ENCODE results near the gene GRIK3.
A peak's percentile ranks its signal among the peaks of the same experiment; 100 is the strongest.

GRIK3 gene

DNA sequence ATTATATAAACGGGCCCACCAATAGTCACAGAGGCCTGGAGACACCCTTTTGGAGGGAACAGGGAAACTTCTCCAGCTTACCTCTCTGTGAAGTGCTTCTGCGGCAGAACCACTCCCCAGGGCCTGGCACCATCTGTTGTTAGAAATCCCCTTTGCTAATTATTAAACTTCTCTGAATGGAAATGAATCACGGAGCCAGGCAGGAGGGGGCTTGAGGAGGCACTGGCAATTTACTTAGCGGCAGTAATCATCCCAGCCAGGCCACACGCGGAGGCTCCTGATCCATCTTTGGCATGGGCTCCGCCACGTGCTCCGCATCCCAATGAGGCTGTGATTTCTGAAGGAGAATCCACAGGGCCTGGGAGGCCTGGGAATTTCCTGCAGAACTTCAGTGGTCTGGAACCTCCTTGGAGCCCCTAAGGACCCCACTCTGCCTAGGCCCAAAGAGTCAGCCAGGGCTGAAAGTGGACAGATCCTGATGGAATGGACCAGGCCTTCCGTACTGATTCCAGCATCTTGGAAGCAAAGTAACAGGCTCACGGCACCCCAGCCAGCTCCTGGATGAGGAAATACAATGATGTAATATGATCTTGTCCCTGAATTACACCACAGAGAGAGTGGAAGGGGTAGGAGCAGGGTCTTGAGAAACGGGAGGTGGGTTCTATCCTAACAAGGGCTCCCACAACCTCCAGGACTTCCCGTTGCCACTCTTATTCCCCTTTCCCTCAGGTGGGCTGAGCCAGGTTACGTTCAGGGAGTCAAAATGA, 62.3 kb downstream of the GRIK3 start:
- TF ChIP-seq, protein P1, sequence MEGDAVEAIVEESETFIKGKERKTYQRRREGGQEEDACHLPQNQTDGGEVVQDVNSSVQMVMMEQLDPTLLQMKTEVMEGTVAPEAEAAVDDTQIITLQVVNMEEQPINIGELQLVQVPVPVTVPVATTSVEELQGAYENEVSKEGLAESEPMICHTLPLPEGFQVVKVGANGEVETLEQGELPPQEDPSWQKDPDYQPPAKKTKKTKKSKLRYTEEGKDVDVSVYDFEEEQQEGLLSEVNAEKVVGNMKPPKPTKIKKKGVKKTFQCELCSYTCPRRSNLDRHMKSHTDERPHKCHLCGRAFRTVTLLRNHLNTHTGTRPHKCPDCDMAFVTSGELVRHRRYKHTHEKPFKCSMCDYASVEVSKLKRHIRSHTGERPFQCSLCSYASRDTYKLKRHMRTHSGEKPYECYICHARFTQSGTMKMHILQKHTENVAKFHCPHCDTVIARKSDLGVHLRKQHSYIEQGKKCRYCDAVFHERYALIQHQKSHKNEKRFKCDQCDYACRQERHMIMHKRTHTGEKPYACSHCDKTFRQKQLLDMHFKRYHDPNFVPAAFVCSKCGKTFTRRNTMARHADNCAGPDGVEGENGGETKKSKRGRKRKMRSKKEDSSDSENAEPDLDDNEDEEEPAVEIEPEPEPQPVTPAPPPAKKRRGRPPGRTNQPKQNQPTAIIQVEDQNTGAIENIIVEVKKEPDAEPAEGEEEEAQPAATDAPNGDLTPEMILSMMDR (conservative IDR thresholded peaks at IDR 0.05; ENCODE audit: low read depth, low read length): no peak
- DNase-seq (ENCODE audit: low read depth): no peak
- no peak overlapping the region for H3K4me3 ChIP-seq (ENCODE audit: low read depth, low read length)

DNA sequence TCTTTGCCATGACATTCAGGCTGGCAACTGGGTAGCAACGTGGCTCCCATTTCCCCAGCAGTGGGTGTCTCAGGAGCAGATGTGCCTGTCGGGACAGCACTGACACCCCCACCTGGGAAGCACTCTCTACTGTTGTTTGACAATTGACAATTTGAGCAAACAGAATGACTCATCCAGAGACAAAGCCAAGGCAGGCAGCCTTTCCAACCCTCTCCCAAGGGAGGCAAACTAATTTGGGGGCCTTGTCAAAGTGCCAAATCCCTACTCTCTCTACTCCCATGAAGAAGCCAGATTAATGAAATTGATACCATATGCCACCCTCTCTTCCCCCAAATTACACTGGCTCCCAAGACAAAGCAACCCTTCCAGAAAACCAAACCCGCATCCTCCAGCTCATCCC, 65.6 kb downstream of the GRIK3 start:
- TF ChIP-seq, protein P1 (conservative IDR thresholded peaks at IDR 0.05; ENCODE audit: low read depth, low read length): no peak
- DNase-seq (ENCODE audit: low read depth): no peak
- H3K4me3 ChIP-seq (ENCODE audit: low read depth, low read length): no peak overlapping the region

DNA sequence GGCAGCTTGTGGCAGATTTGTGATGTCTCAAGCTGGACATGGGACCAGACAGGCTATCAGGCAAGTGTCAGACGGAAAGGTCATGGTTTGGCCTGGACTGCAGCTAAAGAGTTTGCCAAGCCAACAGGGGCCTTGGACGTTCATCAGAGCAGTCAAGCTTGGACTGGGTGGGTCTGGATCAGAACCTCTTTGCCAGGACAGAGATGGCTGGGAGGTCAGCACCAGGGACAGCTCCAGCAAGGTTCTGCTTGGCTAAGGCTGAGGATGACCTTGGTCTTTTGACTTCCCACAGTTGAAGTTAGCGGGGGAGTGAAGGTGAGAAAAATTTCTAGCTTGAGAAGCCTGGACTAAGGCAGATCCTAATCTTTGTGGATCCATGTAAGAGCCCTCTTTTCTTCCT, 68.1 kb downstream of the GRIK3 start:
- no peak overlapping the region for H3K4me3 ChIP-seq (ENCODE audit: low read depth, low read length)
- peak; percentile 4 for DNase-seq (ENCODE audit: low read depth)
- TF ChIP-seq, protein P1 (conservative IDR thresholded peaks at IDR 0.05; ENCODE audit: low read depth, low read length): no peak

DNA sequence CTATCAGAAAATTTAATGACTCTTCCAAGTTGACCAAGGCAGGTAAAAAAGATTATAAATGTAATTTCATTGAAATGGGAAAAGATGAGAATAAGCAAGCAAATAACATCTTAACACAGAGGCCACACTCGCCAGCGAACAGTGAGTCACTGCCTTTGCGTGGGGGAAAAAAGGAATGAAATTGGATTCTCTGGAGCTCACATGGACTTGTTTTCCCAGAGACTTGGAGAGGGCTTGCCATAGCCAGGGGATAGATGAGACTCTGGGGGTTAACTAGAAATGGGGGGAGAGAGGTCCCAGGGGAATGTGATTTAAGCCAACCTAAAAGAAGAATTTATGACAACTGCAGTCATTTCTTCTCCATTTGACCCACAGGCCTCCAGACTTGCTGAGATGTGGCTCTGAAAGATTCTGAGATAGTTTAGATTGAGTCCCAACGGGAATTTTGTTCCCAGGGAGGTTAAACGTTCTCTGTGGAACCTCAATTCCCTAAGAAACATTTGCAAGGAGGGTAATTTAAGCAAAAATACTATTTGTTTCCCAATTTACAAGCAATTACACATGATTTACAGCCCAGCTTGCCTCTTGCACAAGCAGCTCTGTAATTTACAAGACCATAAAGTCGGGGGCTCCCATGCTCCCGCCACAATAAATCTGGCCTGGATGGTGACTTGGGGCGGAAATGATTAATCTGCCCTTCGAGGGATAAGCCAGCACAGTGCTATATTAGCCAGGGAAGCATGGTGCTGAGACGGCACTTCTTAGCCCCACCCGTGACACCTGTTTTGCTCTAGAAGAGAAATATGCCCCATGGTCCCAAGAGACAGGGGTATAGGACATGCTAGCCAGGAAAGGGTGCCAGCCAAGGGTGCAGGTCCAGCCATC, 68.8 kb downstream of the GRIK3 start:
- DNase-seq (ENCODE audit: low read depth): no peak
- TF ChIP-seq, protein P1 (conservative IDR thresholded peaks at IDR 0.05; ENCODE audit: low read depth, low read length): no peak
- H3K4me3 ChIP-seq (ENCODE audit: low read depth, low read length): no peak overlapping the region

DNA sequence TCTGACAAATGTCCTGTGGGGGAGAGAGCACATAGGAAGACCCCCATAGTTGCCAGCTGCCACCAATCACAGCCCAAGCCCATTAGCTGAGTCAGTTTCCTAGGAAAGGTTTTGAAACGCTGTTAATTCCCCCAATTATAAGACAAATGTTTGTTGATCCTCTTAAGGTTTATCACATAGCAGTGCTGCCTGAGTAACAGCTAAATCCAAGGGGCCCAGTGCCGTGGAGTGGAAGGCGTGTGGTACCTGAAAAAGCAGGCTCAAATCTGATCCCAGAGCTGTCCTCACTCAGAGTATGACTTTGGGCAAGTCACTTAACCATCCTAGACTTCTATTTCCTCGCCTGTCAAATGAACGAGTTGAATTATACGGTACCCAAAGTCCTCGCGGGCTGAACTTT, 69.5 kb downstream of the GRIK3 start:
- TF ChIP-seq, protein P1 (conservative IDR thresholded peaks at IDR 0.05; ENCODE audit: low read depth, low read length): no peak
- no peak for DNase-seq (ENCODE audit: low read depth)
- H3K4me3 ChIP-seq (ENCODE audit: low read depth, low read length): no peak overlapping the region

DNA sequence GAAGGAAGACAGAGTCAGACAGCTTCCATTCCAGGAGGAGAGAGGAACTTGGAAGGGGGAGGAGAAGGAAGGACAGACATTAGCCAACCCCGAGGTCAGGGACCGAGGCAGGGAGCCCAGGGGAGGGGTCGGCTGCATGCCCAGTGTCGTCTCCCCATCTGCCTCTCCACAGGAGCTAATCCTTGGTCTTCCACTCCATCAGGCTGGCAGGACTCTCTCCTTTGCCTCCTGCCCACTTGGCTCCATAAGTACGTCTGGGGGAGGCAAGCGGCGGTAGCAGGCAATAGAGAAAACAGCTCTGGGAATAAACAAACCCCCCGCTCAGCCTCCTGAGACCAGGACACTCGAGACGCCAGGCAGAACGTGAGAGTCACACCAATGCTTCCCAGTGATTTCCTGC, 71.3 kb downstream of the GRIK3 start:
- TF ChIP-seq, protein P1 (conservative IDR thresholded peaks at IDR 0.05; ENCODE audit: low read depth, low read length): no peak
- H3K4me3 ChIP-seq (ENCODE audit: low read depth, low read length): no peak overlapping the region
- DNase-seq (ENCODE audit: low read depth): no peak

Measured in choroid plexus epithelial cell (primary cell).